GM06990 (cell line): ENCODE measurements around the gene DOCK4.

Experiments
- DNase-seq: peaks from one replicate; pipeline ENCODE4 v3.0.0-alpha.2; 2011; ENCODE audit not compliant: insufficient read length; ENCODE audit errors: extremely low read depth
- H3K27me3 ChIP-seq: replicated peaks from 2 replicates; pipeline ENCODE4 v1.6.0; 2011; ENCODE audit warnings: low read length; ENCODE audit not compliant: control insufficient read depth, insufficient read depth
- H3K36me3 ChIP-seq: 2 replicates; pipeline ENCODE4 v1.5.1; 2011; ENCODE audit warnings: low read length; ENCODE audit not compliant: control insufficient read depth, insufficient read depth
- H3K4me3 ChIP-seq: replicated peaks from 2 replicates; pipeline ENCODE4 v1.5.1; 2011; ENCODE audit warnings: low read depth, mild to moderate bottlenecking, control low read depth, low read length
- TF ChIP-seq, protein P1 (sequence below): IDR thresholded peaks from 2 replicates; pipeline ENCODE4 v1.5.1; 2011; ENCODE audit warnings: low read length, control low read depth, mild to moderate bottlenecking, inconsistent platforms; ENCODE audit not compliant: insufficient read depth, poor library complexity, severe bottlenecking

The DOCK4 gene

GRCh38 chr7:111892588-111892987, 313.6 kb downstream of the DOCK4 start:
- no peaks in the 10 kb centered on the region for H3K27me3 ChIP-seq
- no peaks in the 10 kb centered on the region for H3K36me3 ChIP-seq
- TF ChIP-seq, protein P1, sequence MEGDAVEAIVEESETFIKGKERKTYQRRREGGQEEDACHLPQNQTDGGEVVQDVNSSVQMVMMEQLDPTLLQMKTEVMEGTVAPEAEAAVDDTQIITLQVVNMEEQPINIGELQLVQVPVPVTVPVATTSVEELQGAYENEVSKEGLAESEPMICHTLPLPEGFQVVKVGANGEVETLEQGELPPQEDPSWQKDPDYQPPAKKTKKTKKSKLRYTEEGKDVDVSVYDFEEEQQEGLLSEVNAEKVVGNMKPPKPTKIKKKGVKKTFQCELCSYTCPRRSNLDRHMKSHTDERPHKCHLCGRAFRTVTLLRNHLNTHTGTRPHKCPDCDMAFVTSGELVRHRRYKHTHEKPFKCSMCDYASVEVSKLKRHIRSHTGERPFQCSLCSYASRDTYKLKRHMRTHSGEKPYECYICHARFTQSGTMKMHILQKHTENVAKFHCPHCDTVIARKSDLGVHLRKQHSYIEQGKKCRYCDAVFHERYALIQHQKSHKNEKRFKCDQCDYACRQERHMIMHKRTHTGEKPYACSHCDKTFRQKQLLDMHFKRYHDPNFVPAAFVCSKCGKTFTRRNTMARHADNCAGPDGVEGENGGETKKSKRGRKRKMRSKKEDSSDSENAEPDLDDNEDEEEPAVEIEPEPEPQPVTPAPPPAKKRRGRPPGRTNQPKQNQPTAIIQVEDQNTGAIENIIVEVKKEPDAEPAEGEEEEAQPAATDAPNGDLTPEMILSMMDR = no peak
- no peak for DNase-seq
- H3K4me3 ChIP-seq = no peak overlapping the region

- no peaks in the 10 kb centered on the region for H3K36me3 ChIP-seq
- no peaks in the 10 kb centered on the region for H3K27me3 ChIP-seq
- DNase-seq = no peak
- TF ChIP-seq, protein P1 = no peak
- H3K4me3 ChIP-seq = no peak overlapping the region
Observed at GRCh38 chr7:111887734-111888133, 318.5 kb downstream of the DOCK4 start.

DNA sequence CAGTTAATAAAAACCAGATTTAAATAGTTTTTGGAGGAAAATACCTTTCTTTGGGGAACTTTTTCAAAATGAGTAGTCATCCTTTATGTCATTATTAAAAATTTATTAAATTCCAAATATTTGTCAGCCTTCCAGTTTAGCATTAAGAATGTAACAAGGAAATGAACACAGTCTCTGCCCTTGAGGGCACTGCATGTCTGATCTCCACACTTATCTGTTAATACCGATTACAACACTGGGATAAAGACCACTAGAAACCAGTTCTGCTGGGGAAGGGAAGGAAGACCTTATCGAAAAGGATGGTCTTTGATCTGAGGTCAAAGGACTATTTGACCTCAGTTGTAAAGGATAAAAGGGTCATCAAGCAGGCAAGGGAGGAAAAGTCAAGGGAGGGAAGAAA, 320.0 kb downstream of the DOCK4 start:
- no peaks in the 10 kb centered on the region for H3K36me3 ChIP-seq
- no peak overlapping the region for H3K4me3 ChIP-seq
- no peak for DNase-seq
- H3K27me3 ChIP-seq = no peaks in the 10 kb centered on the region
- TF ChIP-seq, protein P1 = no peak

- DNase-seq = no peak
- TF ChIP-seq, protein P1 = no peak
Observed at GRCh38 chr7:111883241-111883640, 323.0 kb downstream of the DOCK4 start.

DNA sequence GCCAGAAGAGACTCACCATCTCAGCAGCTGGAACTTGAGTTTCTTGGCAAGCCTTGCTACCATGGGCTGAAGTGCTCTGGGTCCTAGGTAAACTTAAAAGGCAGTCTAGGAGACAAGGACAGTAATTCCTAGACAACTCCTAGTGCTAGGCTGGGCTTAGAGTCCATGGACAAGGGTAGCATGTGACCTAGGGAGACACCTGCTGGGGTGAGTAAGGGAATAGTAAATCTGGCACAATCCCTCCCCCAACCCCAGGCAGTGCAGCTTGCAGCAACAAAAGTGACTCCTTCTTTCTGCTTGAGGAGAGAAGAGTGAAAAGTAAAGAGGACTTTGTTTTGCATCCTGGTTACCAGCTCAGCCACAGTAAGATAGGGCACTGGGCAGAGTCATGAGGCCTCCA, 327.4 kb downstream of the DOCK4 start:
- TF ChIP-seq, protein P1 = no peak
- H3K27me3 ChIP-seq = no peaks in the 10 kb centered on the region
- no peak for DNase-seq
- H3K4me3 ChIP-seq = no peak overlapping the region
- H3K36me3 ChIP-seq = no peaks in the 10 kb centered on the region

More at GRCh38 chr7:111883241-111883640, 323.0 kb downstream of the DOCK4 start:
- H3K4me3 ChIP-seq = no peak overlapping the region
- H3K27me3 ChIP-seq = no peaks in the 10 kb centered on the region
- no peaks in the 10 kb centered on the region for H3K36me3 ChIP-seq

DNA sequence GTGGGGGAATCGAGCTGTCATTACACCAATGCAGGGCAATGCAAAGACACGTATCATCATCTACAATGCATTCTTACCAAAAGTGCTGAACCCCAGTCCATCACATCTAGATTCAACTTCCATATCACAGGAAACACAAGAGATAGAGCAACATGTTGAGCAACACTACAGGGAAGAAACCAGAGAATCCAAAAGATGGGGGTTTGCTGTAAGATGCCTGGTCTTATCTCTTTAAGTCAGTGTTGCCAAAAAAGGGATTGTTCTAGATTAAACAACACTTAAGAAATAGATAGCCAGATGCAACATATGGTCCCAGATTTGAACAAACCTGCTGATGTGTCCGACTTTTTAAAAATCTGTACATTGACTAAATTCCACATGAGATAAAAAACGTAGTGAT, 328.3 kb downstream of the DOCK4 start:
- no peaks in the 10 kb centered on the region for H3K27me3 ChIP-seq
- H3K36me3 ChIP-seq = no peaks in the 10 kb centered on the region
- DNase-seq = no peak
- no peak overlapping the region for H3K4me3 ChIP-seq
- TF ChIP-seq, protein P1 = no peak
